ENCODE measurements around the gene ZFYVE28.
A peak's percentile ranks its signal among the peaks of the same experiment; 100 is the strongest.
"Not testable (repeated sequence)": the region's sequence is repeated elsewhere in the genome, so short reads cannot be mapped to it uniquely, and the experiment has no call there.

ZFYVE28 gene

DNA sequence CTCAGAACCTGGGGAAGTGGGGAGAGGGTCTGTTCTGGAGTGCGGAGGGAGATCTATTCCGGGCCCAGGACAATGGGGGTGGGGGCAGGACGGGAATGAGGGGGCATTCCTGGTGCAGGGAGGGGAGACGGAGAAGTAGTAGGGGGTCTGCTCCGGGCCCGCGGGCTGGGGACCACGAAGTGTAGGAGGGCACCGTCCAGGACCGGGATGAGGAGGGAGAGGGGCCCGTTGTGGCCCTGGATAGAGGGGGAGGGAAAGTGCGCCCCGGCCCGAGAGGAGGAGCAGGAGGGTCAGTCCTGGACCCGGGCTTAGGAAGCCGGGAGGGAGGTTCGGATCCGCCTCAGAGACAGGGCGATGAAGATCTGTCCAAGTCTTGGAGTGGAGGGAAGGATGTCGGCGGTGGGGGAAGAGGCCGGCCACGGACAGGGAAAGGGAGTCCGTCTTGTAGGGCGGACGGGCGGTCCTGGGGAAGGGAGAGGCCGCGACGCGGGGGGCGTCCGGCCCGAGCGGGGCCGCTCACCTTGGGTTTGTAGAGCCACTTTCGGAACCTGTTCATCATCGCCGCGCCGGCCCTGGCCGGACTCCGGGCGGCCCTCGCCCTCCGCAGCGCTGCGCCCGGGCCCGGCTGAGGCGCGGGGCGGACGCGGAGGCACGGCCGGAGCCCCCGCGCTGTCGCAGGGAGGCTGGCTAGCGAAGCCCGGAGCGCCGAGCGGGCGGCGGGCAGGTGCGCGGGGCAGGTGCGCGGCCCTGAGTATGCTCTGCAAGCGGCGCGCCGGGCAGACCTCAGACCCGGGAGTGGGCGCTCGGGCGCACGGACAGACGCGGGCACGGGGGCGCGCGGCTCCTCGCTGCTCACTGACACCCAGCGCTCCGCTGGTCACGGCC, at the start of gene ZFYVE28:
Gene ZFYVE28, minus strand, starts transcription at position 881 of the 885 bp plus-strand sequence. Its CDS starts 322 bp downstream, at position 559.
- DNase-seq, result peak in 1 of 2 experiments; percentile 43

DNA sequence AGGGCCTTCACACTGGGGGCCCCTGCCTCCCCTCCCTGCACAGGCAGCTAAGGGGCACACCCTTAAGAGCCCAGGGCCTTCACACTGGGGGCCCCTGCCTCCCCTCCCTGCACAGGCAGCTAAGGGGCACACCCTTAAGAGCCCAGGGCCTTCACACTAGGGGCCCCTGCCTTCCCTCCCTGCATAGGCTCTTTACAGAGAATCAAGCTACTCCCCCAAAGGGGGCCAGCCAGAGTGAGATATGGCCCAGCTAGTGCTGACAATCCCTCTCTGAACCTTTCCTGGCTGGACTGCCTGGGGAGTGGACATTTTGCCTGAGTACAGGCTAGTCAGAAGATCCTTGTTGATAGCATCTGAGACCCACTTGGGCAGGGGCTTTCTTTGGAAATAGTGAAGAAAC, 47.1 kb upstream of the ZFYVE28 start:
- DNase-seq, result not testable (repeated sequence)

DNA sequence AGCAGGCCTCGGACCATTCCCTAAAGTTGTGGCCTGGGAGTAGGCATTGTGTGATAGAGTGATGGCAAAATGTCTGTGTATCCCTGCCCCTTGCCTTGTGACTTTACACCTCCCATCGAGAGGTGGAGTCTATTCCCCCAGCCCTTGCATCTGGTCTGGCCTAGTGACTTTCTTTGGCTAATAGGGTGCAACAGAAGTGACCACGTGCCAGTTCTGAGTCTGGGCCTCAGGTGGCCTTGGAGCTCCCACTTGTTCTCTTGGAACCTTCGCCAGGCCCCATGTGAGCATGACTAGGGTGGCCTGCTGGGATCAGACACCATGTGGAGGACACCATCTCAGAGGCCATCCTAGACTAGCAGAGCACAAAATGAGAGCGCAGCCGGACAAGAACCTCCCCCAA, 46.6 kb upstream of the ZFYVE28 start:
- no peak for DNase-seq

DNA sequence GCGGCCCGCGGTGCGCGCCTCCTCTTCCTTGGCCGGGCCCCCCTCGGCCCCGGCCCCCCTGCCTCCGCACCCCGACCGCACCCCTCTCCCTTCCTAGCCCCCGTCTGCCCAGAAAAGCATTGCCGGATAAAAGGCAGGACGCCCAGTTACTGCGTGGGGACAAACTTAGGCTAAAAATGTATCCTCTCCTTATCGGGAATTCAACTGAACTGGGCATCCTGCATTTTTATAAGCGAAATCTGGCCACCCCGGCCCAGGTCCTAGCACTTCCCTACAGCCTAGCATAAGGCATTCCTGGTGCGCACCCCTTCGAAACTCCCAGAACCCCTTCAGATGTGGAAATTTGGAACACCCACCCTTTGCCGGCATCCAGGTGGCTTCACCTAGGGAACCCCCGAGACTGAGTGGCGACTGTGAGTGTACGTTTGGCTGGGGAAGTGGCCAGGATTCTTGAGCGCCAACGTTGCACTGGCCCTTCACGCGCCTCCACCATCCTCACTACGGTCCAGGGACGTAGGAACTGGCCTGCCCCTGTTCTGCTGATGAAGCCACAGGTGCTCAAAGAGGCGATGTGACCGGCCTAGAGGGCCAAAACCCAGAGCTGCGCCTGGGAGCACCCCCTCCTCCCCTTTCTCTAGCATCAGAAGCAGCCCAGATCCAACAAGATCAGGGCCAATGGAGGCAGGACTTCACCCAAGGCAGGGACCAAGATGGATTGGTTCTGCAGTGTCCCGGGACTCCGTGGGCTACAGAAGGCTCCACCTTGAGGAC, 44.7 kb upstream of the ZFYVE28 start:
- DNase-seq, result no peak

DNA sequence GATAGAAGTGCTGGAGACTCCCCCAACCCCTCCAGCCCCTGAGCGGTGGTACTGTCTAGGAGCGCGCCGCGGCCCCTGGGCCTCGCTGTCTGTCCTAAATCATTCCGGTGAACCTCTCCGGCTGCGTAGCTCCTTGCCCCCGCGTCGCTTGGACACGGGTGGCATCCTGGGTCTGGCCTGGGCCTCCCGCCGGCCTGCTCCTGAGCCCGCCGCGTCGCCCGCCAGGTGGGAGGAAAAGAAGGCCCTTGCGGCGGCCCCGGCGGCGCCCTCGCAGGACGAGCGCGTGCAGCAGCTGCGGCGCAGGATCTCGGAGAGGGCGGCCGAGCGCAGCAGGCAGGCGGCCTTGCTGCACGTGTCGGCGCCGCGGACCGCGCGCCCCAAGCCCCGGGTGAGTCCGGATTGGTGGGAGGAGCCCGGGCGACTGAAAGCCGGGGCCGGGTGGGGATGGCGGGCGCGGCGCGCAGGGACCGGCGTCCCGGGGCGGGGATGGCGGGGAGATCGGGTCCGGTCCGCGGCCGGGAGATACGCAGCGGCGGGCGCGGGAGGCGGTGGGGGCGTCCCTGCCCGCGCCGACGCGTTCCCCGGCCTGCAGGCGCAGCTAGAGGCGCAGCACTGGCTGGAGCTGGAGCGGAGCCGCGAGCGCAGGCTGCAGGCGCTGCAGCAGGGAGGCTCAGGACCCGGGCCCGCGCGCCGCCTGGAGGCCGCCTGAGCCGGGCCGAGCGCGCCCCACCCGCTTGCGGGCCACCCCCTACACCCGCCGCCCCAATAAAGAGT, 44.0 kb upstream of the ZFYVE28 start:
- DNase-seq, result peak; percentile 36 to 85

DNA sequence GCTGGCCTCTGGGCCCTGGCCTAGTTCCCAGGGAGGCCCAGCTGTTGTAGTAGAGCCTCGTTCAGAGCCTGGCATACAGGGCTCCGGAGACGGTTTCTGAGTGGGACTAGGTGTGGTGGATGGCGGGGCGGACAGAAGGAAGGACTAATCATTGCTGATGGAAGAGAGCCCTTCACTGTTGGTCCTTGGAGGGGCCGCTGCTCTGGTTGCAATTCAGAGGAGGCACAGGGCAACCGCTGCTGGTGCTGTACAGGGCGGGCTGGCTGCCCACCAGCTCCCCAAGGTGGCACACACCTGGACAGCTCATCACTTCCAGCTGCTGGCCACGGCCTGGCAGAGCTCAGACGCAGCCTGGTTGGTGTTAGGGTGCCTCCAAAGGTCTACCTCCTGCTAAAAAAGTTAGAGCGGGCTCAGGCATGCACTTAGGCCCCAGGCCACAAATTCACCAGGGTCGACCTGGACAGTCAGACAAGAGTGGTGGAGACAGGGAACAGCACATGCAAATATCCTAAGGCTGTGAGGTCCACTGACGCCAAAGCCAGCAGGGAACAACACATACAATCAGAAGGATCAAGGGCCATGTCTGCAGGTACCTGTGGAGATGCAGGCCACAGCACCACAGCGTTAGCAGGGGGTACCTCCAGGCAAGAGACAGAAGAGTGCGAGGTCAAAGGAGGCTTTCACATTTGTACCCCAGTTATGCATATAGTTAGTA, 43.0 kb upstream of the ZFYVE28 start:
- peak in 1 of 2 experiments; percentile 24 for DNase-seq

DNA sequence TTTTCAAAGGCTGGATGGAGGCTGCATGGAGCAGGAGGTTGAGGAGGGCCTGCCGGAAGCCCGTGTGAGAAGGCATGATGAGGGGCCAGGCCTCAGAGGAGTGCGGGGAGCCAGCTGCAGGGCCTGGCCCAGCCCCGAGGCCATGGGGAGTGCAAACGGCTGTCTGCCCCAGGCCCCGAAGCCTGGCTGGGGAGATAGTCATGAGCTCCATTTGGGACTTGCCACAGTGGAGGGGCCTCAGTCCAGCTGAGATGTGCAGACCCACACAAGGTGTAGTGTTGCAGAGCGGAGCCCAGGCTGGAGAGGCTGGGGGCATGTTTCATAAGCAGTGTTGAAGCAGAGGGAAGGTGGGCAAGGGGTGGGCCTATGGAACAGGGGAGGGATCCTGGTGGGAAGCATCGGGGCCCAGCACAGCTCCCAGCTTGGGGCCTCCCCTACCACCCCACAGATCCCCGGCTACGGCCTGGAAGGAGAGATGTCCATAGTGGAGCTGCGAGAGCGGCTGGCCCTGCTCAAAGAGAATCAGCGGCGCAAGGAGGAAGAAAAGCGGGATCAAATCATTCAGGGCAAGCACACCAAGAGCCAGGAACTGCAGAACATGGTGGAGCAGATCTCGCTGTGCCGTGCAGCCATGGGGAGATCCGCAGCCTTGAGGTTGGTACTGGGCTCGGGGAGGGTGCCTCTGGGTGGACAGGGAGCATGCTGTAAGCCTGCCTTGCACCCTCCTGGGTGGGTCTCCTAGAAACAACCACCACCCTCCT, 41.3 kb upstream of the ZFYVE28 start:
- no peak for DNase-seq

DNA sequence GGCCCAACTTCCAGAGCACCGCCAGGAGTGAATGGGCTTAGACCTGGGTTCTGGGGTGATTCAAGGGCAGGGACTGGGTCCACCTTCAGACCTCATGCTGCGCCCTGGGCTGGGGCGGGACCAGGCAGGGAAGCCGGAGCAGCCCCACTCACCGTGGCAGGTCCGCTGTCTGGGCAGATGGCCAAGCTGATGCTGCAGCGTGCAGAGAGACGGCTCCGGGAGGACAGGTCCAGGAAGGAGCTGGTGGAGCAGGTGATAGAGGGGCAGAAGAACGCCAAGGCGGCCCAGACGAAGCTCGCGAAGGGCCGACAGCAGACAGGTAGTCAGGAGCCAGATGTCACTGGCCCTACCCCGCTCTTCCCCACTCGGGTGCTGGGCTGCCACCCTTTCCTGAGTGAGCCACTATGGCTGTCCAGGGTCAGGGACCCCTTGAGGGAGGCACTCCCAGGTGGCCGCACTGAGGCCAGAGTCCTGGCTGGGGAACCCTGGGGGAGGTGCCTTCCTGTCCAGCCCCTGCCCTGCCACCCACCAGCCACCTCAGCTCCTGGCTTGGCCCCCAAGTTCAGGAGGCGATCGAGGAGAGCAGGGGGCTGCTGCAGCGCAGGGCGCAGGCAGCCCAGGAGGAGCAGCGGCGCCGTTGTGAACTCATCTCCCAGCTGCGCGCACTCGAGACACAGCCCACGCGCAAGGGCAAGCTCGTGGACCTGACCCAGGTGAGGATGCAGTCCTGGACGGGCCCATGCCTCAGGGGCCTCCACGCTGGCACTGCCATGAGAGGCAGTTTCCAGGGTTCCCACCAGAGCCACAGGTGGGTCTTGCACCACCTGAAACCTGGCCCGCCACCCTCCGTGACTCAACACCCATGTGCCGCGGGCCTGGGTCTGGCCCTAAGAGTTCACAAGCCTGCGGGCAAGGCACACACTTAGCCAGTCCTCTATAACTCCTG, 40.4 kb upstream of the ZFYVE28 start:
- no peak for DNase-seq

DNA sequence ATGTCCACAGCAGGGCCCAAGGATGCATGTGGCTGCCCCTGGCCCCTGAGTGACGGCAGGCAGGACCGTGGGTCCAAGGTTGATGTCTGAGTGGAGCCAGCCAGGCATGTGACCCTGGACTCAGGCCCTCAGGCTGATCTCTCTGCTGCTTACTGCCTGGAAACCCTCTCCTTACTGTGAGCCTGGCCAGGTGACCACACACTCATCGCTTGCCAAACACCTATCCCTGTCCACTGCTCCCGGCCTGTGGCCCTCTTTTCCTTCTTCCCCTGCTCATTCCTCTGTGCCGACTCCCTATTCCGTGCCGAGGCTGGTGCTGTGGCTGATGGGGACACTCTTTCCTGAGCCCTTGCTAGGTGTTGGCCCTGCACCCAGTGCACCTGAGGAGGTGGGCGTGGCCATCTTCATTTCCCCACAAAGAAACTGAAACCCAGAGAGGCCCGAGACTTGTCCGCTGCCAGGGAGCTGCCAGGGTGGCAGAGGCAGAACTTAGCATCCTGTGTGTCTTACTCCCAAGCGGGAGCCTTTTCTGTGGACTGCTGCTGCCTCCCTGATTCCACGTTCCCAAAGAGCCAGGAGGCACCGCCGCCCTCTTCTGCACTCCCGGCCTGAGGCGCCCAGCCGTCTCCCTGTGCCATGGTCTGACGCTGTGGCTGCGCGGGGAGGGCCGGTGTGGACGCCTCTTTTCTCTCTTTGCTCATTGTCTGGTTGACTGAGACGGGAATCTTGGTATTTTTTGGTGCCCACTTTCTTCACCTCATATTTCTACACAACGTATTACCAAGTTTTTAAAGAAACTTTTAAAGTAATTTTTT, 39.2 kb upstream of the ZFYVE28 start:
- DNase-seq, result no peak

DNA sequence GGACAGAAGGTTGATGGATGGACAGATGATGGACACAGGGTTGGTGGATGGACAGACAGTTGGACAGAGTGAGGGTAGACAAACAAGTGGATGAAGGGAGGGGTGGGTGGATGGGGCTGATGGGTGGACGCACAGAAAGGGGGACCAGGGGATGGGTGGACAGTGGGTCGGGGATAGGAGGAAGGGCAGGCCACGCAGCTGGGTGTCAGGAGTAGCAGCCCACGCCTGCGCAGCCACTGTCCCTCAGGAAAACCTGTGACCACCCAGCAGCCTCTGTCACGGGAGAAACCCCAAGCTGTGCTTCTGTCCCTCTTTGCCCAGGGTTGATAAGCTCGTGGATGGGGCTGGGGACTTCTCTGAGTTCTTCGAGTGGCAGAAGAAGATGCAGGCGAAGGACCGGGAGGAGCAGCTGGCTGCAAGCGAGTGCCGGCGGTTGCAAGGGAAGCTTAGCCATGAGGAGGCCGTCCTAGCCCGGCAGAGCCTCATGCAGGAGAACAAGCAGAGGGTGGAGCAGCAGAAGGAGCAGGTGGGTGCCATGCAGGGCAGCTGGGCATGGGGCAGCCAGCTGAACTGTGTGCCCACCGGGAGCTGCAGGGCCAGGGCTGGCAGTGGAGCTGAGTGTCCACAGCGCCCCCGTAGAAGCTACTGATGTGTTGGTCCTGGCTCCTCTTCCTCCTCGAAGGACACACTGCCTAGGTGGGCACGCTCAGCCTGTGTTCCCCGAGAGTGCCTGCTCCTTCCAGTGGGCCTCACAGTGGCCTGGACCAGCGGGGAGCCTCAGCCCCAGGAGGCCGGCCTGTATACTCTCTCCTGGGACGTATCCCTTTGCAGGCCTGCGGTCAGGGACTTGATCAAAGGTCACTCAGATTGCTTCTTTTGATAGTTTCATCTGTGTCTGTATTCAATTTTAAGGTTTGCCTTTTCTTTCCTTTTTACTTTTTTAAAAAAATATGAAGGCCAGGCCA, 33.7 kb upstream of the ZFYVE28 start:
- no peak for DNase-seq

DNA sequence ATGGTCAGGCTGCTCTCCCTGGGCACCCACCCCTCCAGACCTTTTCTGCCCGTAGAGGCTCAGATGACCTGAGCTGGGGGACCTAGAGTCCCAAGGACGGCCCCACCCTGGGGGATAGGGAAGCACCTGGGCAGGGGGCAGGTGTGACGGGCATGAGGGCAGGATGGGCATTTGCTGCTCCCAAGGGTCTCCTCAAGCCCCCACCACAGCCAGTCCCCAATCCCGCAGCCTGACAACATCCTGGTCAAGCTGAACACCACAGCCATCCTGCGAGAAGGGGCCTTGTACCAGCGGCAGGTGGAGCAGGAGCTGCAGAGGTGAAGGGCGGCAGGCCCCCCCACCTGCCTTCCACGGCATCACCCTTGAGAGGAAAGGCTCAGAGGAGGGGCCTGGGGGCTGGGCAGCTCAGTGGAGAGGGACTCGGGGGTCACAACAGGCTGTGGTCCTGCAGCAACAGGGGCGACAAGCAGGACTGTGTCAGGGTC, 32.6 kb upstream of the ZFYVE28 start:
- DNase-seq, result no peak

DNA sequence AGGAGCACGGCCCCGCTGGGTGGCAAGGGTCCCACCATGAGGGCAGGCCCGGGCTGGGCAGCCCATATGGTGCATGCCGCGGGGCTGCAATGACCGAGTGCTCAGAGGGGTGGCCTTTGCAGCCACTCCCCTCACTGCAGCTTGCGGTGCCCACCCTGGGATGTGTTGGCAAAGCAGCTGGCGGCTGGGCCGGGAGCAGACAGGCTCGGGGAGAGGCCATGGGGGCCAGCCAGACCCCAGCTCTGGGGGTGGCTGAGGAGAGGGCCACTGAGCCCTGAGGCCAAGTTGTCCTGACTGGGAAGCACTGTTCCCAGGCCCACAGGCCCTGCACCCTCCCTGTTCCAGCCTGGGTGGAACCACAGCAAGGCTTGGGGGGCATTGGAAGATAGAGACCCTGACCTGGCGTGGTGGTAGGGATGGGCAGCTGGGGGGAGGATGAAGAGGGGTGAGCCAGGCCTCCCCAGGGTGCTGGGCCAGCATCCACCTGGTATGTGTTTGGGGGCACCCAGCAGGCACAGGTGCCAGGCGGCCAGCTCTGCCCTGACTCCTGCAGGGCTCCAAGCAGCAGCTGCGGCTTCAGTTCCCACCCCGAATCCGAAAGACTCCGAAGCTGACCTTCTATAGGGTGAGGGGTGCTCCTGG, 32.1 kb upstream of the ZFYVE28 start:
- DNase-seq, result no peak

DNA sequence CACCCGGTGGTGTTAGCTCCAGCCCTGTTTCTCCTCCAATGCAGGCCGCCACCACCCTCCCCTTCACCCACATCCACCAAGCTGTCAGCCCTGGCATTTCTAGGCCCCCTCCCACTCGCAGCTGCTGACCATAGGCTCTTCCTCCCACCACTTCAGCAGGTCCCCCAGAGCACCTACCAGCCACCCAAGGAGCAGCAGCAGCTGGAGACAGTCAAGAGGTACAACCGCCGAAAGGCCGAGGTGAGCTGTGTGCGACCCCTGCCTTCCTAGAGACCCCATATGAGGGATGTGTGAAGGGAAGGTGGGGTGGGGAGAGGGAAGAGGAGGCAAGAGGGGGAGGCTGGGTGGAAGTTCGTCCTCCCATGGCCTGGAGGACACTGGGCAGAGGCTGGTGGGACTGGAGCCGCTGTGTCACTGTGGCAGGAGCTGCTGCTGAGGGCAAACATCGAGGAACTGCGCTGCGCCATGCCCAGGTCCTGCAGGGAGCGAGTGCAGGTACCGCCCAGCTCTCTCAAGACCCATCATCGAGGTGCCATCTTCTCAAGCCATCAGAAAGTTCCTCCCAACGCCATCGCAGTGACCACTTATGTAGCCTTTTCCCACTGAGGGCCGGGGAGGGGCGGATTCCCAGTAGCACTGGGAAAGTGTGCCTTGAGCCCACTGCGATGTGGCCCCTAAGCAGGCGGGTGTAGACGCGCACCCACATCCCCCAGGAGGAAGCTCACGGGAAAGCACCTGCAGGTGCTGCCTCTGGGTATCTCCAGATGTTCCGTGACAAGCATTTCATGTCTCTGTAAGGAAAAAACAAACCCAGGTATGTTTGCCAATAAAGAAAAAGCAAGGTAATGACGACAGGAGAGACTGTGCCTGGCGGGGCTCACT, 31.3 kb upstream of the ZFYVE28 start:
- DNase-seq, result no peak

DNA sequence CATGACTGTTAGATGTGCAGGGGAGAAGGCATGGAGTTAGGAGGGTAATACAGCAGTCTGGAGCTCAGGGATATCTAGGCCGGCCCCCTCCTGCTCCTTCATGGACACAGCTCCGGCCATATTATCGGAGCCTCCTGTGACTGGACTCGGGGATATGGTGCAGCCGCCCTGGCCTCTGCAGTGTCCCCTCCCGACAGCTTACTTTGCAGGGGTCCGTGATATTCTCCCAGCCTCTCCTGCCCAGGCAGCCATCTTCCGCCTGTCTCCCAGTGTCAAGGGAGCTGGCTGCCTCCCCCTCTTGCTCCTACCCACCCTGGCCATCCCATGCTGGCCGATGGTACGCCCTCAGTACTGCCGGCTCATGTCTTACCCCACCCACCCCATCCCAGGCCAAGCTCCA, 30.6 kb upstream of the ZFYVE28 start:
- no peak for DNase-seq

DNA sequence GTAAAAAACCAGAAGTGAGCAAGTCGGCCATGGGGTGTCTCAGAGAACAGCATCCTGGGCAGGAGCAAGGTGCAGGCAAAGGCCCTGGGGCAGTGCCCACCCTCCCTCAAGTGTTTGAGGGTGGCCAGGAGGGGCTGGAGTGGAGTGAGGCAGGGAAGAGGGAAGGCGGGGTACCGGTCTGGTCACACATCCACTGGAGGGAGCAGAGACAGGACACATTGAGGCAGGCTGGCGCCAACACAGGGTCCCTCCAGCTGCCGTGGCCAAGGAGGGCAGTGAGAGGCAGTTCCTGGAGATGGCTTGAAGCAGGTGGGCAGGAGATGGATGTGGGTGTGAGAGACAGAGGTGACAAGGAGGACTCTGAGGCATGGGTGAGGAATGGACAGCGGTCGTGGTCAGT, 30.1 kb upstream of the ZFYVE28 start:
- no peak for DNase-seq
